HG02885 (cell line): ENCODE data around the gene SCN4B.

Experiments
- ATAC-seq: cut with Tn5 transposase; IDR thresholded peaks from one replicate; pipeline ENCODE4 v1.9.1; 2021; ENCODE audit warnings: mild to moderate bottlenecking; ENCODE audit not compliant: unreplicated experiment, poor library complexity

SCN4B gene

DNA sequence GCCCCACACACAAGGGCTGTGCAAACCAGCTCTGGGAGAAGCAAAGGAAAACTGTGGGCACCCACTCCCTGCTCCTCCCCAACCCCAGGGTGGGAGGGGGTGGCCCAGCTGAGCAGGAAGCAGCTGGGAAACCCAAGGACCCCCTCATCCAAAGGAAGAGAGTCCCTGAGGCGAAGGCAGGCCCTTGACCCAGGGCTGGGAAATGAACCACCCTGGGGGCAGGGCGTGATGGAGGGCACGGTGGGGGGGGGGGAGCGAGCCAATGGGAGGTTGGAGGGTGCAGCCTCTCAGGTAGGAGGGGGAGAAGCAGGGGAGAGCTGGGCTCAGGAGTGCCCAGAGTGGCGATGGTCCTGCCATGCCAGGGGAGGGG, 16.8 kb downstream of the SCN4B start:
- no peak for ATAC-seq

DNA sequence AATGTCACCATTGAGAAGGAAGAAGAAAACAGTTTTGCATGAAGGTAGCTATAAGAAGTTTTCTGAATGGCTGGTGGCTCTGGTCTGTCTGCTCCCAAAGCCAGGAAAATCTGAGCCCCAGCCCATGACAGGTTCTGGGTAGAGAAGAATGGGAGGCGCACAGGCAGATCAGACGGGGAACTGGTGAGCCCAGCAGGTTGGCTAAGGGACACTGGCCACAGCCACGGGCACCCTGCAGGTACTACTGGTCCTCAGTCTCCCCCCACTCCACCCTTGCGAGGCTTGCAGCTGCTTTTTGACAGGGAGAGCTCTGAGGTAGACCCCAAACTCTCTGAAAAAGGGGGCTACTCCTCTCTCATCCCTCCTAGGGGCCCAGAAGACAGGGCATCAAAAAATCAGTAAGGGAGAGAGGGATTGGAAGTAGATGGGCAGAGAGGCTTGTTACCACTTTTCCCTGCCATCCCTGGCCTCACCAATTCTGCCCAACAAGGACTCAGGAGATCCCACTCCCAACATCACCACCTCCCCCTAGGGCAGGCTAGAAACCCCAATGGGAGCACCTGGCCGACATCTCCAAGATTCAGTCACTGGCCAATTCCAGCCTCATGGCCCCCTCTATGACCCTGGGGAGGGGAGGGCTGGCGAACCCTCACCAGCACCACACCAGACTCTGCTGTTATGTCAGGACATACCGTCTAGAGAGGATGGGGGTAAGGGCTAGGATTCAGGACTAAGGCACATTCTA, 17.4 kb downstream of the SCN4B start:
- ATAC-seq: no peak

DNA sequence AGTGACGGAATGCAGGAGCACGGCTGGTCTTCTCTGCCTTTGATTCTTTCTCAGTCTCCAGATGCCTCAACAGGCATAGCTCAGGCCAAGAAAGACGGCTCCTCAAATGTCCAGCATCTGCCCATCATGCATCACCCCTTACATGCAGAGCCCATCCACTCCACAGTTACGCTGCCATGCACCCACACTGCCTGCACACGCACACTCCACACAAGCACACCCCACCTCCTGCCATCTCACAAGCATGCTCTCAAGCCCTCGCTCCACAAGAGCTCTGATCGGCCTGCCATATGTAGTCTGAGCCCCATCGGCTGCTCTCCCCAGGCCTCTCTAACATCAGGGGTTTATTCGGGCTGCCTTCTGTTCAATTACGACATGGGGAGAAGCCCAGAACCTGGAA, 18.8 kb downstream of the SCN4B start:
- ATAC-seq: no peak

DNA sequence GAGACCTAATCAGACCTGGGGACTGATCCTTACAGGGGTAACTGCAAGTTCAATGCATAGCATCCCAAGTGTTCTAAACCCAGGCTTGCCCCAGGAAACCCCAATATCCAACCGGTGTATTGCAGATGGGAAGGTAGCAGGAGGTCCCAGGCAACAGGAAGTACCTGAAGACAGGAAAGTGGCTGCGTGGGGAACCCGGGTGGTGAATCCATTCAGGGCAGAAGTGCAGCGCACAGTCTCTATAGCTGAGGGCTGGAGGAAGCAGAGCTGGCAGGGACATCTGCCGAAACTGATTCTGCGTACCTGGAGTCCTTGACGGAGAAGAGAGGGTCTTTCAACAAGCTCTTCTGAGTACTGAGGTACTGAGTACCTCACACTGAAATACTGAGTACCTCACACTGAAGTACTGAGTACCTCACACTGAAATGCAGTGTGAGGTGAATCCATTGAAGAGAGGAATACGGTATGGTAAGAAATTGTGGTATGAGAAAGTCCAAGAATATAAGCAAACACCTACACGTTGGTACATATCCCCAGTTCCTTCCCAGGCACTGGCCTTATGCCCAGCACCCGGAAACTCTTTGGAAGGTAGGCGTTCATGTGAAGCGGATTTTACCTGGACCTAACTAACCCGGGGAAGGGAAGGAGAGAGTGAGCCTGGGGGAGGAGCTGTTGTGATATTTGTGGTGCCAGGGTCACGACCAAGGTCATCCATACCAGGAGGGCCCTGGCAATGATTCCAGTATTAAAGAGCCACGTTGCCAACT, 20.1 kb downstream of the SCN4B start:
- no peak for ATAC-seq

DNA sequence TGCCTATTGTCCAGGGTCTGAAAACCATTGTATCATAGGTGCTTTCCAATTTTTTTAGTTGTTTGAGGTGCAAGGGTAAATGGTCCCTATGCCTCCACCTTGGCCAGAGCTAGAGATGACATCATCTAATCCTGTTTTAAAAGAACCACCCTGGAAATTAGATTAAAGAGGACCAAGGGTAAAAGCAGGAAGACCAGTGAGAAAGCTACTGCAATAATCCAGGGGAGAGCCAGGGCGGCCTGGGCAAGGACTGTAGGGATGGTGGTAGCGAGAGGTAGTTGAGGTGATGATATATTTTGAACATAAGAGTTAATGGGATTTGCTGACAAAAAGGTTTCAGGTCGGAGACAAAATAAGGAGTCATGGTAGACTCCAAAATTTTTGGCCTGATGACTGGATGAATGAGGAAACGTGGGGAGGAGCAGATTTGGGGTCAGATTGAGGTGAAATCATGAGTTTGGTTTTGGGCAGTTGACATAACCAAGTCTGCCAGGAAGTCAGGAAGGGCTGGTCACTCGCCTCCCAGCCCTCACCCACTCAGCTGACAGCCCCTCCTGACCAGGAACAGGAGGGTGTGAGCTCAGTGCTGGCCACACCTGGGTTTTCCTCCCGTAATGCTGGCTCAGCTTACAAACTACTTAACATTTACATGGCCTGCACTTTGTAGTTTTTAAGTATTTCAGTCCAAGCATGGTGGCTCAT, 23.0 kb downstream of the SCN4B start:
- no peak for ATAC-seq

DNA sequence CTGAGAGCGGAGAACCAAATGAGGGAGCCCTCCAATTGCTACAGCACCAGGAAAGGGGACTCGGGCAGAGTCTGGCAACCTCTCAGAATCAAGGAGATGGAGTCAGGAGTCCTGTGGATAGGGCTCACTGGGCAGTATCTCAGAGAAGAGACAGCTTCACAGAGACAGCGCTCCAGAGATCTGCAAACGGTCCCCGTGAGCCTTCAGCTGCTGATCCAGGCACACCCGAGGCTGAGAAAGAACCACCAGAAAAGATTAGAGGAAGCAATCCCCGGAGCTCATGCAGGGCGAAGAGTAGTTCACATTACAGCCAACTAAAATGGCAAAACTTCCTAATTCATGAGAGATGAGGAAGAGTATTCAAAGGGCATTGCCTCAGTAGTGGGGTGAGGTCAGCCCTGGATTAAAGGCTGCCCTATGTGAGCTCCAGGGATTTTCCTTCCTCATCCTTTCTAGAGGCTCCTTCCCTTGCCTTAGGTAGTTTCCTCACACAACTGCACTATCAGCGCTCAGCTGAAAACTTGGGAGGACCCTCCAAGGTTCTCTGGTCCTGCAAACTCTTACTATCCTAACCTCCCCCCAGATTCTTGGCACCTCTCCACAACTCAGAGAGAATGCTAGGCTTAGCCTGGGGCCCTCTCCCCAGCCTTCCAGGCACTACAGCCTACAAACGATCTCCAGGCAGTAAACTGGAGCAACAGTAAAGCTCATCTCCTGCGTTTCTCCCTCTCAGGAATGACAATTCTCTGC, 23.7 kb downstream of the SCN4B start:
- ATAC-seq: no peak

DNA sequence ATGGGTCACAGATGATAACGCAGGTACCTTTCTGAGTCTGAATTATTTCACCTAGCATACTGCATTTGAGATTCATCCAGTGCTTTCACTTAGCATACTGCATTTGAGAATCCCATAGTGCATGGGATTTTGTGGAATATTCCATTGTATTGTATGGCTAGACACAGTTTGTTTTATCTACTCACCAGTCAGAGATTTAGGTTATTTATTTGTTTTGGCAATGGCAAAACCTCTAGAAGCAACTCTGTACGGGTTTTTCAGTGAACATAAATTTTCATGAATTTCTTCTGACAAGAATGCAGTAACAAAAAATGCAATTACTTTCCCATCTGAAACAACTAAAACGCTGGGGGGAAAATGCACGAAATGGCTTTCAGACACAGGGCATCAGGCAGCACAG, 24.3 kb downstream of the SCN4B start:
- ATAC-seq: no peak

DNA sequence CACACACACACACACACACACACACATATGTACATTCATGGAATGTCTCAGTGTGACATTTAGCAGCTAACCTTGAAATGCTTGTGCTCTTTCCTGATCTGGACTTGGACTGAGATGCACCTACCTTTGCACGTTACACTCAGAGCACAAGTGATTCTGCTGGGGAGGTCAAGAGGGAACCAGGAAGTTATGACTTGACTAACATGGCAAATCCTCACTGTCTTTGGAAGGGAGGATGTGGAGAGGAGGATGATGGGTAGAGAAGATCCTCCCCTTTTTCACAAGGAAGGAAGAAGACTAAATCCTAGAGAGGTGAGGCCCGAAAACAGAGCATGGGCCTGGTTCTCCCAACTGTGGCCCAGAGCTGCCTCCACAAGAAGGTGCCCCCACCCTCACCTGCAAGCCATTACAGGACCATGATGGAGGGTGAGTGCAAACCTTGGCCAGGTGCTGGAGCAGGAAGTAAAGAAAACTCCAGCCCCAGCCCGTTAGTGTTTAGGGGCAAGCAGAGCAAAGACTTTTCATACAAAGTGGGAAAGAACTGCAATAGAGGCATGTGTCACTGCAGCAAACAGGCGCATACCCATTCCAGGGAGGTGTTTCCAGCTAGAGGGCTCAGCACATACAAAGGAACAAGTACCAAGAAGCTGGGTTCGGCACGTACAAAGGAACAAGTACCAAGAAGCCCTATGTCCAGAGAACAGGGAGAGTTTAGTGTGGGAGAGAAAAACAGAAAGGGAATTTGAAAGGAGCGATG, 26.4 kb downstream of the SCN4B start:
- ATAC-seq: no peak

DNA sequence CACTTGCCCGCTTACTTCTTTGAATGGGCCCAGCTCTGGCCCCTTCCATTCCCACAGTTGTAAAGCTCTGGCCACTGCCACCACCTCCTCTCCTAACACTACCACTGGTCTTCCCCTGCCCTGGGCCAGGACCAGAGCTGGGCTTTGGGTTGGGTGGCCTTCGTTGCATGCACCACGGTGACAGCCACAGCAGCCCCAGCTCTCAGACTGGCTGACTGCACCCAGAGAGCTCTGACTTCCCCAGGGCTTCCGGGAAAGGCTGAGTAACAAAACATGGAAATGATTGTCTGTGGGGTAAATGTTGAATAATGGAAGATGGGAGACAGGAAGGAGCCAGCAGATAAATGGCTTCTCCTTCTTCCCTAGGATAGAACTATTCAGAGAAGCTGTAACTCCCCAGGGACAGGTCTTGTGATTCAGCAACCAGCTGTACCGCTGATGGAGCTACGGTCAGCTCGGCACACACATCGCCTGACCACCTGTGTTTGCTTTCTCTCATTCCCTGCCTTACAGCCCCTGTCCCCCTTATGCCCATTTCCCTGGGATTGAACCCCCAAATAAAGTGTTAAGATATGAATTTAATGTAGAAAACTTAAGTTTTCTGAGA, 27.6 kb downstream of the SCN4B start:
- no peak for ATAC-seq

DNA sequence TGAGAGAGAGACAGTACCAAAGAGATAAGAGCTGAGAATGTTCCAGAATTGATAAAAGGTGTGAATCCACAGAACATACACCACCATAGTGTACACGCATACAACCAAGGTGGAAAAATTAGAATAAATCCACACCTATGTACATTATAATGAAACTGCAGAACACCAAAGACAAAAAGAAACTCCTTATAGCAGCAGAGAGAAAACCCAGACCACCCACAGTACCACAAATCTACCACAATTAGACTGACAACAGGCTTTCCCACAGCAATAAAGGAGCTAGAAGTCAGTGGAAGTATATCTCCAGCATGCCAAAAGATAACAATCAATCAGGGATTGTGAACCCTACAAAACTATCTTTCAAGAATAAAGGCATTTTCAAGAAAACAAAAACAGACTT, 31.8 kb downstream of the SCN4B start:
- ATAC-seq: no peak

DNA sequence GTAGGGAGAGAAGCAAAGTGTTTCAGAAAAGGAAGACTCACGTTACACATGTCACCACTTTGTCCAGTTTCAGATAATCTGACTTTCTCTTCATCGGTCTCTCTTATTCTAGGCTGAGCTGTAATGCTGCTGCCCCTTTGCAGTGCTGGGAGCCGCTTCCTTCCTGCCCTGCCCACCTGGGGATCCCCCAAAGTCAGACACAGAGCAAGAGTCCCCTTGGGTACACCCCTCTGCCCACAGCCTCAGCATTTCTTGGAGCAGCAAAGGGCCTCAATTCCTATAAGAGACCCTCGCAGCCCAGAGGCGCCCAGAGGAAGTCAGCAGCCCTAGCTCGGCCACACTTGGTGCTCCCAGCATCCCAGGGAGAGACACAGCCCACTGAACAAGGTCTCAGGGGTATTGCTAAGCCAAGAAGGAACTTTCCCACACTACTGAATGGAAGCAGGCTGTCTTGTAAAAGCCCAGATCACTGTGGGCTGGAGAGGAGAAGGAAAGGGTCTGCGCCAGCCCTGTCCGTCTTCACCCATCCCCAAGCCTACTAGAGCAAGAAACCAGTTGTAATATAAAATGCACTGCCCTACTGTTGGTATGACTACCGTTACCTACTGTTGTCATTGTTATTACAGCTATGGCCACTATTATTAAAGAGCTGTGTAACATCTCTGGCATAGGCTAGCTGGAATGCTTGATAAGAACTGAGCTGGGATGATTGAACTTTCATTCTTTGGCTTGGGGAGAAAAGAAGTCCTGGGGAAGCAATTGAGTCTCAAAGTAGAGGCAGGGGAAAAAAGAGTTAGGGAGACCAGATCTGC, 34.6 kb downstream of the SCN4B start:
- no peak for ATAC-seq

DNA sequence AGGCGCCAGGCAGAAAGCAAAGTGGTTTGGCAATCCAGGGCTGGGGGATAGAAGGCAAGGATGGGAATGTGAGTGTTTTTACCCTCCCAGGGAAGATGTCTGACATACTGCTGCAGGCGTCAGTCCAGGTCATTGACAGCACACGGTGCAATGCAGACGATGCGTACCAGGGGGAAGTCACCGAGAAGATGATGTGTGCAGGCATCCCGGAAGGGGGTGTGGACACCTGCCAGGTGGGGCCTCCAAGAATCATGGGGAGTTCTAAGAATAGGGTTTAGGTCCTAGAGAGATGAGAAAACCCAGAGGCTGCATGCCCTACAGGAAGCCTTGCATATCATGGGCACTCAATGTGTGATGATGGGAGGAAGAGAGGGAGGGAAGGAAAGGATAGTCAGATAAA, 37.6 kb downstream of the SCN4B start:
- no peak for ATAC-seq

DNA sequence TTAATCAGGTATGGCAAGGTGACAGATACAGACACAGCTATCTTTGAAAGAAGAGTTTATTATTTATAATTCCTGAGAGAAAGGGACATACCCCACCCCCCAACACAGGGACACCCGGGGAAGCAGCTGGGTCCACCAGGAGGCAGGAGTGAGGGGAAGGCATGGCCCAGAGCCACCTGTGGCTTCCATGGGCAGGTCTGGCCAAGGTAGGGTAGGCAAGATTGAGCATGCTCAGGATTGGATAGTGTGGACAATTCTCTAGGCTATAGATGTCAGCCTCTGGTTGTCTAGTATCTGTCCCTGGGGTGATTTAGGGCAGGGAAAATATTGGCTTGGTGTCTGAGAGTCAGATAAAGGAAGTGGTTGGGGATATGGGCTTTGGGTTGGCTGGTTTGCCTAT, 38.4 kb downstream of the SCN4B start:
- no peak for ATAC-seq

DNA sequence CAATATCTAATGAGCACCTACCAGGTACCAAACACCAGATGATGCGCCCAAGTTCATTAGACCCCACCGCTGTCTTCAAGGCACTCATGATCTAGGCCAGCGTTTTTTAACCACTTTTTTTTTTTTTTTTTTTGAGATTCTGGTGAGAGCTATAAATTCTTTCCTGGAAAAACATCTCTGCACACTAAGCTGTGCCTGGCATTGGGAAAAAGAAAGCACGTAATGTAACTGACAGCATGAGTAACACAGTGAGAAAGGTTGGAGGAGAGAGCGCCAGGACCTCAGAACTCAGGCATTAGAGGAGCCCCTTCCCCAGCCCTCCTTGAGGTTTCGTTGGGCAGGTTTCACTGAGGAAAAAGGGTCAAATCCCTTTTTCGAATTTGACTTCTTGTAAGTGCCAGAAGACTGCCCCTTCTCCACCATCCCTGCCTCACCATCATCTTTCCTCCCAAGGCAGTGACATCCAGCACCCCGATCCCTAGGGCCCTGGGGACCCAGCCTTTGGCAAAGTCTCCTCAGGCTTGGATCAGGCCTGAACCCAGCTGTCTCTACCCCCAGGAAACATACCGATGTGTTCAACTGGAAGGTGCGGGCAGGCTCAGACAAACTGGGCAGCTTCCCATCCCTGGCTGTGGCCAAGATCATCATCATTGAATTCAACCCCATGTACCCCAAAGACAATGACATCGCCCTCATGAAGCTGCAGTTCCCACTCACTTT, 39.8 kb downstream of the SCN4B start:
- ATAC-seq: no peak

DNA sequence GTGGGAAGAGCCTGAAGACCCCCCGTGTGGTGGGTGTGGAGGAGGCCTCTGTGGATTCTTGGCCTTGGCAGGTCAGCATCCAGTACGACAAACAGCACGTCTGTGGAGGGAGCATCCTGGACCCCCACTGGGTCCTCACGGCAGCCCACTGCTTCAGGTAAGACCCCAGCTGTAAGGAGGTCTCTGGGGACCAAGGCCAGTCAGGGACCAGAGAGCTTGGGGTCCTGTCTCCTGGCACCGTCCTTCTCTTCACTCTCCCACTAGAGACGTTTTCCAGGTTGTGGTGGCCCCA, 40.9 kb downstream of the SCN4B start:
- ATAC-seq: no peak

DNA sequence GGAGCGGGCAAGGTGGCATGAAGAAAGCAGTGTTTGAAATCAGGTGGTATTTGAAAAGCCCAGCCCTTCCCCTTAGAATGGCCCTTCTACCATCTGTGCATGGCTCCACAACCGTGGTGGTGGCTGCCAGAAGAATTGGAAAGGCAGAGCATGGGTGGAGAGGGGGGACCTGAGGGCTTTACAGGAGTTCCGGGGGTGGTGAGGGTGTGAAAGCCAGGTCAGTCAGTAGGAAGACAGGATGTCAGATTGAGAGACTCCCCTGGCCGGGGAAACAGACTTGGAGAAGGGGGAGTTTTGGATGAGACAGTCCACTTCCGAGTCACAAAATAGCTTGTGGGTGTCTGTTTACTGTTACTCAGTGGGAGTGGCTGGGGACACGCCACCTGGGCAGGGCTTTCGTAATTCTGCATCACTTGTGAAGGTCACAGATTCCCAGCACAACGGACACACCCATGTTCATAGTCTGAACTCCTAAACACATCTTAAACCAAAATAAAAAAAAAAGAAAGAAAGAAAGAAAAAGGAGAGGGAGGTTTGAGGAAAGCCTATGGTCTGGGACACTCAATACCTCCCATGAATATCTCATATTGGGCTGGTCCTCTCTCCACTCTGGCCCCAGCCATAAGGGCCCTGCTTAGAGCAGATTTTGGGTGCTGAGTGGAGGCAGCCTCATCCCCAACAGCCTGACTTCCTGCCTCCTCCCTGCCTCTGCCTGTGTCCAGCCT, 41.4 kb downstream of the SCN4B start:
- no peak for ATAC-seq

DNA sequence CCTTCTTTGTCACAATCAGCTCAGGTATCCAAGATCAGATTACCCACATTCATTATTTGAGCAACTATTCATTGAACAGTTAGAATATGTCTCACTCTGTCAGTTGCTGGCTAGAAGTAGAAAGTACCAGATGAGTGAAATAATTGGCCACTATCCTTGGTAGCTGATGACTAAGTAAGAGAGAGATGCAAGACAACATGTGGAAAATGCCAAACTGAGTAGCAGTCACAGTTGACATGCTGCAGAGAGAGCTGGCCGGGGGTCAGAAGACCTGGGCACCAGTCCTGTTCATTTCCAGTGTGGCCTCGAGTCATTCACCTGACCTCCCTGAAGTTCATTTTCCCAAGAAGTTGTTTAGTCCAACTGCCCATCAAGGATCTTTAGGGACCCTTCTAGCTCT, 43.4 kb downstream of the SCN4B start:
- ATAC-seq: no peak

DNA sequence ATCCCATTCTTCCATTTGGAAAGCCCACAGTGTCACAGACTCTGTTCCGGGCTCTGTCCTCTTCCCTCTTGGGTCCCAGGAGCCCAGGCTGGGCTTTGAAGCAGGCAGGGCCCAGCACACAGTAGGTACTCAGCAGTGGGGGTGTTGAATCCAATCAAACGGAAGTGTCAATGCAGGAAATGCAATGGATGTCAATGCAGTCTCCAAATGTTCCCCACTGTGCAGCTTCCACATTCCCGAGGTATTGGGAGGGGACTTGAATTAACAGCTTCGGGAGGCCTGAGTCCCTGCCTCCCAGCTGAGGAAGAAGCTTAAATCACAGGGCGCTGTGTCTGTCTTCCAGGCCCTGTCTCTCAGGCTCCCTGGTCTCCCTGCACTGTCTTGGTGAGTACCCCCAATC, 44.1 kb downstream of the SCN4B start:
- ATAC-seq: no peak
